ENCODE results near the gene FLNB.

FLNB gene

DNA sequence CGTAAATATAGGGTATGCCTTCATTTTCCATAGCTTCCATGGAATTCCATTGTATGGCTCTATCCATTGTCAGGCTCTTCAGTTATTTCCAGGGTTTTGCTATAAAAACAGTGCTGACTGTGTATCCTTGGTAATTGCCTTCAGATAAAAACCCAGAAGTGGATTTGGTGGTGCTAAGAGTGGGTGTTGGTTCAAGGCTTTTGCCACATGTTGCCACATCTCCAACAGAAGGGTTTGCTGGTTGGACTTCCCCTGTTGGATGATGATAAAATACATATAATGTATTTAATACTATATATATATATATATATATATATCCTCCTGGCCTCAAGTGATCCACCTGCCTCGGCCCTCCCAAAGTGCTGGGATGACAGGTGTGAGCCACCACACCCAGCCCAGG is 97.8 kb downstream of the FLNB start:
- Mint-ChIP-seq H3K27ac (no peak overlapping the region), H3K36me3 (peaks cover 27% of the 10 kb centered on the region), H3K4me1 (no peaks in the 10 kb centered on the region), H3K4me3 (no peak overlapping the region), H3K9me3 (no peaks in the 10 kb centered on the region), H3K27me3 (no peaks in the 10 kb centered on the region)
- no peak for DNase-seq
- CTCF ChIA-PET = no interaction called here

DNA sequence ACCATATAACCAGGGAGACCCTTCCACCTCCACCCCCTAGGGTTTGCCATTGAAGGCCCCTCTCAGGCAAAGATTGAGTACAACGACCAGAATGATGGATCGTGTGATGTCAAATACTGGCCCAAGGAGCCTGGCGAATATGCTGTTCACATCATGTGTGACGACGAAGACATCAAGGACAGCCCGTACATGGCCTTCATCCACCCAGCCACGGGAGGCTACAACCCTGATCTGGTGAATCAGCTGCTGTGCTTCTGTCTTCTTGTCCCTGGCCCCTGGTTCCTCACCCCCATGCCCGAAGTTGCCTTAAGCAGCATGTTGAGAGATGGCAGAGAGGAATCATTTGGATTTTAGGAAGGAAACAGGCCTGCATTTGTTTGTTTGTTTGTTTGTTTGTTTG is 98.4 kb downstream of the FLNB start:
- no peak for DNase-seq
- no peak overlapping the region for H3K4me3 Mint-ChIP-seq
- CTCF ChIA-PET = no interaction called here
- H3K36me3 Mint-ChIP-seq = peaks cover 27% of the 10 kb centered on the region
- H3K9me3 Mint-ChIP-seq = no peaks in the 10 kb centered on the region
- H3K4me1 Mint-ChIP-seq = no peaks in the 10 kb centered on the region
- no peaks in the 10 kb centered on the region for H3K27me3 Mint-ChIP-seq
- H3K27ac Mint-ChIP-seq = no peak overlapping the region

DNA sequence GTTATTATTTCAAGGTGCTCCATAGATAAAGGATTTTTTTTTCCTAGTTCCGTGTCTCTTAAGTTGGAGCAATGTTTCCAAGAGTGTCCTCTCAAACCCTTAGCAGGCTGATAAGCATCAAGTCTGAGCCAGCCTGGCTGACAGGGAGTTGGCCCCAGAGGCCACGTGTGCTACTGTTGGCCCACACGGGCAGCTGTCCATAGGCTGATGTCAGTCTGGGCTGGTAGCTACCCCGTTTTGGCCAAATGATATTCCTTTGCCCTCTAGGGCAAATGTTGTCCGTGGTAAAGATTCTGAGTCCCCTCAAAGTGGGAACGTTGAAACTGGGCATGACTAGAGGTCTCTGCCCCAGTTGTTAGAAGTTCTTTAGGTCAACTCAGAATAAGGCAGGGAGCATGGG is 99.4 kb downstream of the FLNB start:
- Mint-ChIP-seq H3K27ac (no peak overlapping the region), H3K36me3 (peaks cover 31% of the 10 kb centered on the region), H3K4me3 (no peak overlapping the region), H3K9me3 (no peaks in the 10 kb centered on the region), H3K4me1 (no peaks in the 10 kb centered on the region), H3K27me3 (no peaks in the 10 kb centered on the region)
- CTCF ChIA-PET = no interaction called here
- DNase-seq = no peak

DNA sequence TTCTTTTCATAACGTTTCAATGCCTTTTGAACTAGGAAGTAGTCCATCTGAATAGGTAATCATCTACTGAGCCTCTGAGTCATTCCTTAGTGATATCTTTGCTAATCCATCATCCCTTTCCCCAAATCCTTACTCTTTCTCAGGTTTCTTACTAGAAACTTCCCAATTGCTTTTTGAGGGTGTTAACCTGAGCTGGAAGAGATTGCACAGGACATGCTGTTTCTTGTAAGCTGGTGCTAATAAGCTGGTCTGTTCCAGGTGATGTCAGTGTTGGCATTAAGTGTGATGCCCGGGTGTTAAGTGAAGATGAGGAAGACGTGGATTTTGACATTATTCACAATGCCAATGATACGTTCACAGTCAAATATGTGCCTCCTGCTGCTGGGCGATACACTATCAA is 101.5 kb downstream of the FLNB start:
- Mint-ChIP-seq H3K36me3 (peaks cover 39% of the 10 kb centered on the region), H3K9me3 (no peaks in the 10 kb centered on the region), H3K27ac (no peak overlapping the region), H3K27me3 (no peaks in the 10 kb centered on the region), H3K4me3 (no peak overlapping the region), H3K4me1 (peaks cover under 1% of the 10 kb centered on the region)
- no peak for DNase-seq
- CTCF ChIA-PET = interaction anchor here (1.3 kb wide), 1 partner anchor 102 kb away, joined by 3 read pairs; the partner anchor contains the start of gene FLNB

DNA sequence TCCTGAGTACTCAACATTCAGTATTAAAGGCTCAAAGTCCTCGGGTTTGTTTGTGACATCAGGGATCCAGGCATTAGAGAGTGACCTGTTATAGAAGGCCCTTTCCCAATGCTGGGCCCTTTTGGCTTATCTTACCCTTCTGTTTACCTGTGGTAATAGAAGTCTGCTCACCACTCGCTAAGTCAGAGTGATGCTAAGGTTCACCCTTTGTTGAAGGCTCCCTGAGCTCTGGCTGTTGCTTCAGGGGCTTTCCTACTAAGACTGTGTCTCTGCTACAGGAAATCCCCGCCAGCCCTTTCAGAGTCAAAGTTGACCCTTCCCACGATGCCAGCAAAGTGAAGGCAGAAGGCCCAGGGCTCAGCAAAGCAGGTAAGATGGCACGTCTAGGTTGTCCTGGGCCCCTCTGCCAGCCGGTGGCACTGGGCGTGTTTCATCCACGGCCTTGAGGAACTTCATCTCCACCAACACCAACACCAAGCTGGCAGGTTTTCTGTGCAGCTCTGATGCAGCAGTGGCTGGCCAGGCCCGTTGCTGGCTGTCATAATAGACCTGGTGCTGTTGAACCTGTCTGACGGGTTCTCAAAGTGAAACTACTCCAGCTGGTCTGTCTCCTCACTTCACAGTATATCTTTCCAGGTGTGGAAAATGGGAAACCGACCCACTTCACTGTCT is 103.4 kb downstream of the FLNB start:
- H3K27ac Mint-ChIP-seq = no peak overlapping the region
- H3K9me3 Mint-ChIP-seq = no peaks in the 10 kb centered on the region
- peaks cover 36% of the 10 kb centered on the region for H3K36me3 Mint-ChIP-seq
- CTCF ChIA-PET = no interaction called here
- H3K4me1 Mint-ChIP-seq = peaks cover 20% of the 10 kb centered on the region
- no peak overlapping the region for H3K4me3 Mint-ChIP-seq
- DNase-seq = no peak
- no peaks in the 10 kb centered on the region for H3K27me3 Mint-ChIP-seq

DNA sequence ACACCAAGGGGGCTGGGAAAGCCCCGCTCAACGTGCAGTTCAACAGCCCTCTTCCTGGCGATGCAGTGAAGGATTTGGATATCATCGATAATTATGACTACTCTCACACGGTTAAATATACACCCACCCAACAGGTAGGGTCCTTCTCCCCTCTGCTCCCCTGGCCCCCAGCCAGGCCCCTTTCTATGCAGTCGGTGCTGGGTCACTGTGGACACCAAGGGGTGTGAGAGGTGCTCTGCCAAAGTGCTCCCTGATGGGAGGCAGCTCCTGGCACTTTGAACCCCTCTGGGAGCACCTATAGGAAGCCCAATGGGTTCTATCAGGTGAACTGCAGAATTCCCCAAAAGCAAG is 103.9 kb downstream of the FLNB start:
- Mint-ChIP-seq H3K36me3 (peaks cover 33% of the 10 kb centered on the region), H3K27me3 (no peaks in the 10 kb centered on the region), H3K4me3 (no peak overlapping the region), H3K27ac (no peak overlapping the region), H3K9me3 (no peaks in the 10 kb centered on the region), H3K4me1 (peaks cover 25% of the 10 kb centered on the region)
- CTCF ChIA-PET = no interaction called here
- no peak for DNase-seq

DNA sequence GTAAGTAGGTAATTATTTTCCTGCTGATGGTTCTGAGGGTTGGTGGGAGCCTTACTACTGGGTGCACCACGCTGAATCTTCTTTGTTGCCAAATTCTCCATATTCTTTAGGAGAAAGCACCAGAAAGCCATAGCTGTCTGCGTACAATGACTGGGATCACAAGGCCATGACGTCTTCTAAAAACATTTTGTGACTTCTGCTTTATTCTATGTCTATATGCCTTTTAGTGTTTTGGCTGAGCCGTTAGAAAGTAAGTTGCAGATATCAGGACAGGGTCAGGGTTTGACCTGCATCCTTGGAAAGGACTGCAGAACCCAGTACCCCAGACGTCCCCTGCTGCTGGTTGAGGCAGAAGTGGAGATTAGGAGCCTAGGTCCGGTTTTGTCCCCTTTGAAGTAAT is 107.0 kb downstream of the FLNB start:
- no peaks in the 10 kb centered on the region for H3K27me3 Mint-ChIP-seq
- no peak overlapping the region for H3K4me3 Mint-ChIP-seq
- peaks cover 32% of the 10 kb centered on the region for H3K4me1 Mint-ChIP-seq
- H3K9me3 Mint-ChIP-seq = no peaks in the 10 kb centered on the region
- H3K36me3 Mint-ChIP-seq = peaks cover 25% of the 10 kb centered on the region
- no peak for DNase-seq
- CTCF ChIA-PET = no interaction called here
- peak overlapping the region; percentile 85 for H3K27ac Mint-ChIP-seq

DNA sequence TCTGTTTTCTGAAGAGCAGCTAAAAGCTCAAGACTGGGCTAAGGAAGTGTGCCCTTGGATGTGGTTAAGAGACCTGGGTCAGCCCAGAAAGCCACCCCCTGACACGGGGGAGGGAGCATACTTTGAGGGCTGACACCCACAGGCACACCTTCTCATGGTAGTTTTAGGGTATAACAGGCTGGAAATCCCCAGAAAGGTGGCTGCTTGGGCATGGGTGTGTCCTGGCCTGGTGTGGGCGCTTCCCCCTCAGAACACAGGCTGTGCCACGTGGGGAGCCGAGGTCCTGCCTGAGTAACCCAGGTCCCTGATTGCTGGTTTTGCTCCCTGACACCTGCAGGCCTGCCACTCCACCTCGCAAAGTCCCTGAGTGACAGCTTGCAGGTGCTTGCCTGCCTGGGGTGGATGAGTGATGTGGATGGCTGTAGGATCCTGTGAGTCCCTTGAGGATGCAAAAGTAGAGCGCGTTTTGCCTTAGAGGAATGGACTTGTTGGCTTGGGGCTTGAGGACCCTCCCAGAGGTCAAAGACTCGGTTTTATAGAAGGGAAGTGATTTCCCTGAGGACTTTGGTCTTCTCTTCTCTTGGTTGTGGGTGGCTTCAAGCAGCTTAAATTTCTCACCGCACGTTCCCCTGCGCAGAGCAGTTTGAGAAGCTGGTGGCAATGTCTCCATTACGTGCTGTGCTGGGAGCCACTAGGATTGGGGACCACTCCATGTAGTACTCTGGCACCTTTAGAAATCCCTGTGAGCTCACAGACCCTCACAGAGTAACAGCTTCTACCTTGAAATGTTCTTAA is 108.1 kb downstream of the FLNB start:
- peaks cover 32% of the 10 kb centered on the region for H3K4me1 Mint-ChIP-seq
- peaks cover 25% of the 10 kb centered on the region for H3K36me3 Mint-ChIP-seq

DNA sequence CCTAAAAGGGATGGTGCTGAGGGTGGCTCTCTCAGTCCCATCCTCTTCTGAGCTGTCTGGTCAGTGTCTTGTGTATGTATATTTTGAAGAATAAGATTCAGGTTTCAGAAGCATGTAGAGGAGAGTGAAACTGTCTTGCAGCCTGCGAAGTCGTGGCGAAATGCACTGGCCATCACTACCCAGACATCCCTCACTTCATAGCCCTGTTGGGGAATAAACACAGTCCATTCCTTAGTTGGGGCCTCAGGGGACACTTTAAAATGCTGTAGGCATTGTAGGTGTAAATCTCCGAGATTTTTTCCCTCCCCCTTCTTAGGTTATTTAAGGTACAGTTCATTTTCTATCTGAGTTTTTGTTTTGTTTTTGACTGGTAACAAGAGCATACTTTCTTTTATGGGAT is 108.8 kb downstream of the FLNB start:
- Mint-ChIP-seq H3K9me3 (no peaks in the 10 kb centered on the region), H3K4me3 (no peak overlapping the region), H3K36me3 (peaks cover 25% of the 10 kb centered on the region), H3K4me1 (peaks cover 32% of the 10 kb centered on the region), H3K27ac (peak overlapping the region; percentile 85), H3K27me3 (no peaks in the 10 kb centered on the region)
- DNase-seq = no peak
- CTCF ChIA-PET = interaction anchor here (1.2 kb wide), 1 partner anchor 50 kb away, joined by 5 read pairs; no protein-coding TSS in a partner anchor

More for the DNA sequence above, 108.1 kb downstream of the FLNB start:
- no peaks in the 10 kb centered on the region for H3K27me3 Mint-ChIP-seq
- CTCF ChIA-PET = interaction anchor here (1.2 kb wide), 1 partner anchor 51 kb away, joined by 5 read pairs; no protein-coding TSS in a partner anchor
- peak overlapping the region; percentile 3 for H3K4me3 Mint-ChIP-seq
- DNase-seq = peak; percentile 78
- no peaks in the 10 kb centered on the region for H3K9me3 Mint-ChIP-seq
- H3K27ac Mint-ChIP-seq = peak overlapping the region; percentile 85

DNA sequence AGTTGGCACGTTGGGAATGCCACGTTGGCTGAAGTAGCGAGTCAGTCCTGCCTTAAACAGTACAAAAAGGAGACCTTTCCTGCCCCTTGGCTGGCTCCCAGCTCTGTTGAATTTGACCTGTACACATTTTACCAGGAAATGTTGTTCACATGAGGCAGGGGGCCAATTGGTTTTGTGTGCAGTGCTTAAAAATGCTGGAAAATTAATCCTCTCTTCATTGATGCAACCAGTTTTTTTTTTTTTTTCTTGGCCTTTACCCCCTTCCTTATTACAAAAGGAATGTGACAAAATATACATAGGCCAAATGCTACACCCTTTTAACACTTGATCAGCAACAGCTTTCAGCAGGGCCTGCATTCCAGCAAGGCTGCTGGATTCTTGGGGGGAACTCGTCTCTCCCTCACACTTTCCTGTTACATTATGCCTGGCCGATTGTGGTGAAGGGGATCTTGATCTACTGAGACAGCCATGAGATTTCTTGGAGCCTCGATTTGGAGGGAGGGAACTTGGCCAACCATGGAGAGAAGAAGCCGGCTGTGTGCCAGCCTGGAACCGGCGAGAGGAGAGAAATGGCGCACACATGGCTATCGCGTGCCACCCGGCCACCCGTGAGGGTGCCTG is 109.4 kb downstream of the FLNB start:
- no peaks in the 10 kb centered on the region for H3K9me3 Mint-ChIP-seq
- H3K4me3 Mint-ChIP-seq = no peak overlapping the region
- no peak for DNase-seq
- peaks cover 20% of the 10 kb centered on the region for H3K36me3 Mint-ChIP-seq
- peaks cover 32% of the 10 kb centered on the region for H3K4me1 Mint-ChIP-seq
- H3K27me3 Mint-ChIP-seq = no peaks in the 10 kb centered on the region
- CTCF ChIA-PET = interaction anchor here (1.2 kb wide), 1 partner anchor 49 kb away, joined by 5 read pairs; no protein-coding TSS in a partner anchor
- H3K27ac Mint-ChIP-seq = no peak overlapping the region

DNA sequence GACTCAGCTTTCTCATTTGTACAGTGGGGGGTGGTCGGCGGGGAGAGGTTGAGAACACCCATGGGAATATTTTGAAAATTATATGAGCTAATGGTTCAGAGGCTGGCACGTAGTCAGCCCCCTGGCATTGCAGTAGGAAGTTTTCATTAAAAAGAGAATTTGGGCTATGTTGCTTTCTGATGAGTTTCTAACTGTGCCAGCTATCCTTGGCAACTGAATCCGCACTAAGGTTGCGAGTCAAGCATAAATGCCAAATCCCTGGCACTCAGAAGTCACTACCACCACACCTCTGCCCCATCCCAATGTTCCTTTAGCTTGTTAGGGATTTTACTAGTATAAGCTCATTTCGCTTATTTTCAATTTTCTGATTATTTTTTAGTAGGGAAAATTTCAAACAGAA is 111.0 kb downstream of the FLNB start:
- H3K27ac Mint-ChIP-seq = no peak overlapping the region
- H3K36me3 Mint-ChIP-seq = peaks cover 21% of the 10 kb centered on the region
- no peak overlapping the region for H3K4me3 Mint-ChIP-seq
- H3K27me3 Mint-ChIP-seq = no peaks in the 10 kb centered on the region
- no peaks in the 10 kb centered on the region for H3K9me3 Mint-ChIP-seq
- CTCF ChIA-PET = no interaction called here
- peaks cover 32% of the 10 kb centered on the region for H3K4me1 Mint-ChIP-seq
- no peak for DNase-seq

DNA sequence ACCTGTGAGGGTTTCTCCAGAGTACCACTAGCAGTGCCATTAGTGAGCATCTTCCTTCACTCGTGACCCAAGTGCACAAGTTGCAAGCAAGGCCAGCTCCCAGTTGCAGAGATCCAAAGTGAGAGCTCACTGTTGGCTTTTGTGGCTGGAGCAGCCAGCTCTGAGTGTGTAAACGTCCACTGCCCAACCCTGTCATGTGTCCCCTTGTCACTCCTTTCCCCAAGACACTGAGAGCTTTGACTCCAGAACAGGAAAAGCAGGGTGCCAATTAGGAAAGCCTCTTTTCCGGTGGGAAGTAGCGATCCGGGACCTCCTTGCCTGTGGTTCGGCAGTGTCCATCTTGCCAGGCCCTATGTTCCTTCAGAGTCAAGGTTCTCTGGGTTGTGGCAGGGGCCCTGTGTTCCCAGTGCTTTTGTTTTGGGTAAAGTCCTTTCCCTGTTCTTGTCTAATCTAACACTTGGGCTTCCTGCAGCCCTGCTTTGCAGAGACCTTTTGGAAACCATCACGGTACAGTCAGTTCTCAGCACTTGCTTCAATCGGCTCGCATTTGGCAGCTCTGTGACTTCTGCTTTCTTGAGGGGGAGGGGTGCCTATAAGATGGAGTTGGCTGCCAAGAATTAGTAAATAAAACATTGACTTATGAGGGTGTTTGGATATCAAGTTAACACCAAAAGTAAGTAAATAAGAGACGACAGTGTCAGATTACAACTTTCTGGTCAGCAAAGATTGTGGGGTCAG is 112.0 kb downstream of the FLNB start:
- DNase-seq = no peak
- CTCF ChIA-PET = no interaction called here
- no peaks in the 10 kb centered on the region for H3K9me3 Mint-ChIP-seq
- peaks cover 22% of the 10 kb centered on the region for H3K36me3 Mint-ChIP-seq
- peaks cover 27% of the 10 kb centered on the region for H3K4me1 Mint-ChIP-seq
- H3K27ac Mint-ChIP-seq = no peak overlapping the region
- no peak overlapping the region for H3K4me3 Mint-ChIP-seq
- no peaks in the 10 kb centered on the region for H3K27me3 Mint-ChIP-seq

DNA sequence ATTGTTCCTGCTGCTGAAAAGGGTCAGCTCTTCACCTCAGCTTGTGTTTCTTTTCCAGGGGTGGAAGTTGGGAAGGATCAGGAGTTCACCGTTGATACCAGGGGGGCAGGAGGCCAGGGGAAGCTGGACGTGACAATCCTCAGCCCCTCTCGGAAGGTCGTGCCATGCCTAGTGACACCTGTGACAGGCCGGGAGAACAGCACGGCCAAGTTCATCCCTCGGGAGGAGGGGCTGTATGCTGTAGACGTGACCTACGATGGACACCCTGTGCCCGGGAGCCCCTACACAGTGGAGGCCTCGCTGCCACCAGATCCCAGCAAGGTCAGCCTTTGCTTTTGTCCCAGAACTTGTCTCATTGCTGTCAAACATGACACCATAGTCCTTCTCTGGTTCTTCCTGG is 113.0 kb downstream of the FLNB start:
- H3K4me1 Mint-ChIP-seq = peaks cover 17% of the 10 kb centered on the region
- H3K27me3 Mint-ChIP-seq = no peaks in the 10 kb centered on the region
- DNase-seq = no peak
- no peak overlapping the region for H3K4me3 Mint-ChIP-seq
- peaks cover 21% of the 10 kb centered on the region for H3K36me3 Mint-ChIP-seq
- CTCF ChIA-PET = no interaction called here
- H3K9me3 Mint-ChIP-seq = no peaks in the 10 kb centered on the region
- H3K27ac Mint-ChIP-seq = no peak overlapping the region

DNA sequence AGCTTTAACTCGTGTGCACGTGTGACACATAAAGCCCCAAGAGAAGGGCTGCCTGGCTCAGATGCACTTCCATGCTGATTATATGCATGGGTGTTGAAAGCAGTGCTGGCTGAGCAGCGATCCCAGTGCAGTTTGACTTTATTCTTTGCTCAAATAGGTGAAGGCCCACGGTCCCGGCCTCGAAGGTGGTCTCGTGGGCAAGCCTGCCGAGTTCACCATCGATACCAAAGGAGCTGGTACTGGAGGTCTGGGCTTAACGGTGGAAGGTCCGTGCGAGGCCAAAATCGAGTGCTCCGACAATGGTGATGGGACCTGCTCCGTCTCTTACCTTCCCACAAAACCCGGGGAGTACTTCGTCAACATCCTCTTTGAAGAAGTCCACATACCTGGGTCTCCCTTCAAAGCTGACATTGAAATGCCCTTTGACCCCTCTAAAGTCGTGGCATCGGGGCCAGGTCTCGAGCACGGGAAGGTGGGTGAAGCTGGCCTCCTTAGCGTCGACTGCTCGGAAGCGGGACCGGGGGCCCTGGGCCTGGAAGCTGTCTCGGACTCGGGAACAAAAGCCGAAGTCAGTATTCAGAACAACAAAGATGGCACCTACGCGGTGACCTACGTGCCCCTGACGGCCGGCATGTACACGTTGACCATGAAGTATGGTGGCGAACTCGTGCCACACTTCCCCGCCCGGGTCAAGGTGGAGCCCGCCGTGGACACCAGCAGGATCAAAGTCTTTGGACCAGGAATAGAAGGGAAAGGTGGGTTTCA is 114.9 kb downstream of the FLNB start:
- CTCF ChIA-PET = no interaction called here
- Mint-ChIP-seq H3K27ac (no peak overlapping the region), H3K4me3 (no peak overlapping the region), H3K9me3 (no peaks in the 10 kb centered on the region), H3K27me3 (no peaks in the 10 kb centered on the region), H3K4me1 (no peaks in the 10 kb centered on the region), H3K36me3 (peaks cover 27% of the 10 kb centered on the region)
- no peak for DNase-seq

Data from activated naive CD4-positive, alpha-beta T cell treated with anti-CD3 and anti-CD28 coated beads, Interleukin-2, amount 10 ng/mL, durations not matched to agents 7 days and 5 days (primary cell).